Measurements from ENCODE around the gene OR14C36.
"Not testable (repeated sequence)": the region's sequence is repeated elsewhere in the genome, so short reads cannot be mapped to it uniquely, and the experiment has no call there.

OR14C36 gene

GRCh38 chr1:248348475-248348874, at the start of gene OR14C36:
Gene OR14C36 (plus strand): TSS chr1:248348775. CDS start chr1:248348775, 0 bp downstream.
- no peak for DNase-seq

GRCh38 chr1:248303324-248303723, 45.3 kb upstream of the OR14C36 start, which contains the start of gene OR2T12:
Gene OR2T12 (minus strand): TSS chr1:248303424. CDS start chr1:248295578, 7,846 bp downstream.
- DNase-seq = no peak

DNA sequence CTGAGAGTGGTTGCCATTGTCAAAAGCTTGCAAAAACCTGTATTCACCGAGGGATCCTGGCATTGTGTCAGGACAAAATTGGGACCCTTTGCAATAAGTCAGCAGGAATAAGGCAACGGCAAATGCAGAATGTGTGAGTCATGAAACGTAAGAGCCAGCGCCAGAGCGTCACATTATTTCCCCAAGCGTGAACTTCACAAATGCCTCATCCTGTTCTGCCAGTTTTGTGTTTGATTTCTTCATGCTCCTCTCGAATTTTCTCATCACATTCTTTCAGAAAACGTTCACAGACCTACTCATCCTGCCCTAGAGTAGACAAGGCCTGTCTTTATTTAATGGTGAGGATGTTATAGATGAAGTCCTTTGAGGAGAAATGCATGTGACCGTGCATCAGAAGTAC, 42.9 kb upstream of the OR14C36 start:
- DNase-seq = not testable (repeated sequence)

GRCh38 chr1:248306103-248306502, 42.5 kb upstream of the OR14C36 start:
- no peak for DNase-seq

DNA sequence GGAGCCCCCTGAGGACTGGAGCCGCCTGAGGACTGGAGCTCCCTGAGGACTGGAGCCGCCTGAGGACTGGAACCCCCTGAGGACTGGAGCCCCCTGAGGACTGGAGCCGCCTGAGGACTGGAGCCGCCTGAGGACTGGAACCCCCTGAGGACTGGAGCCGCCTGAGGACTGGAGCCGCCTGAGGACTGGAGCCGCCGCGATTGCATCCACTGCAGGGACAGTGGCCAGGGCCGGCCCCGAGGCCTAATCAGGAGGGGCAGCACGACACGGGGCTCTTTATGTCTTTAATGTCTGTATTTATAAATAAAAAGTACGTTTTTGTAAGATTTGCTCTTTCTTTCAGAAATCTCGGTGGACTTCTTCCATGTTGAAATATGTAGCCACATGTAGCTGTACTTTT, 41.8 kb upstream of the OR14C36 start:
- DNase-seq = not testable (repeated sequence)

- DNase-seq = no peak
Observed at GRCh38 chr1:248316796-248317195, 31.8 kb upstream of the OR14C36 start.

DNA sequence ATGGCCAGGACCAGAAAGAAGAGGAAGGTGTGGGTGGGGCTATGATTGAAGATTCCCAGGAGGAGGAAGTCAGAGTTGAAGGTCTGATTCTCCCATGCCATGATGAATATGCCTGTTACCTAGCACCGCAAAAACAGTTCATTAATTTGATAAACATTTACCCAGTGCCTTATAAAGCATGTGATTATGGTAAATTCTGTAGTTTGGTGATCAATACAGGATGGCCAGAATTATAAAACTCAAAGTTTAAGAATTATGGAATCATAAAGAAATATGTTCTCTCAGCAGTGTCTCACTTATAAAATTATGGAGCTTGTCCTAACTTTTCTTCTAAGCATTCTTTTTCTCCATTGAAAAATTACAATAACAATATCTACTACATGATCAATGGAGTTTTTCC, 24.1 kb upstream of the OR14C36 start, which contains the start of gene OR2M7:
TSS of gene OR2M7 (minus strand) at position 101 of the 400 bp plus-strand sequence. CDS start at position 101, 0 bp downstream.
- DNase-seq = no peak

DNA sequence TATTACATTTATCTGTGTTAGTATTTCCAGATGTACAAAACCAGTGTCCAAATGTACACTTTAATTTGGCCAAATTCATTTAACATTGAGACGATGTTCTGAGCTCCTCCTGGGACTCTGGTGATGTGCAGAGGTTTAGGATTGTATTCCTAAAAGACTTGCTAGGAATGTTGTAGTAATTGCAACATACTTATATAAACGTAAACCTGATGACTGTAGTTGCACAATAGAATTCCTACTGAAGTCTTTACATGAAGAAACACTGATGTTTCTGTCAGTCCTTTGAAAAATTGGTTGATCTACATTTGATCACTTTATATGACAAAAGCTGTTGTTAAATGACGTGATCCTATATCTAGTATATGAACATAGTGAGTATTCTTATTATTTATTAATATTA, 5.1 kb upstream of the OR14C36 start:
- DNase-seq = no peak

- DNase-seq = no peak
Observed at GRCh38 chr1:248359415-248359814, 10.8 kb downstream of the OR14C36 start.

DNA sequence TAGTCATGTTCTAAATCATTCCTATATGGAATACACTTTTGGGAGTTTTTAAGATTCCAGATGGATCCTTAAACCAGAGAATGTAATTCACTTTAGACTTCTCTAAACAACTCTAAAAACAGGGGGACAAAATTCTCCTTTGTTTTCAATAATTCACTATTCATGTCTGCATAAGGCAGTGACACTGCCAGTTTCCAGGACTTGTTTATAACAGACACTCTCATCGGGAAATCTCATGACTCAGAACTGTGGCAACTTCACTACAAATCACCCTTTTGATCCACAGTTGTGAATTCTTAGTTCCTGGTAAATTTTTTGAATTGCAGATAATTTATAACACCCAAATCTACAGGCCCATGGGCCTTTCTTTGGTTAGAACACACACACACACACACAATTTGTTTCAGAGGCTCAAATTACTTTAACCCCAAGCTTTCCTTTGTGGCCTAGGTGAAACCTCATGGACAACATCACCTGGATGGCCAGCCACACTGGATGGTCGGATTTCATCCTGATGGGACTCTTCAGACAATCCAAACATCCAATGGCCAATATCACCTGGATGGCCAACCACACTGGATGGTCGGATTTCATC, 12.6 kb downstream of the OR14C36 start, which contains the start of gene OR2T4:
TSS of gene OR2T4 (plus strand) at position 545 of the 595 bp plus-strand sequence. CDS start at position 545, 0 bp downstream.
- no peak for DNase-seq

DNA sequence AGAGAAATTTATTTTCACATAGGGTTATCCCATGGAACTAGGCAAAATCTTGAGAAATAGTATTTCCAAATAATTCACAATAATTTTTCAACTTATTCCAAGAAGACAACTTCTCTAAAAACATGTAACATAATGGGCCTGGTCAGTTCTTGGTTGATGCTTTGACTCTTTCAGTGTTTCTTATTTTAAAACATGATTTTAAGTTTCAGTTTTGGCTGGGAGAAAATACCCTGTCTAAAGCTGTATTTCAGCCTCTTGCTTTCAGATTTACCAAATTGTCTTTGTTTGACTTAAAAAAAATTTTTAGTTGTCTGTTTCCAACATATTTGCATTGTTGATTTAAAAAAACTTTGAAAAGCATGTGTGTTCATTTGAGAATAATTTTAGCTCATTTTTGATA, 18.0 kb downstream of the OR14C36 start:
- DNase-seq = no peak

DNA sequence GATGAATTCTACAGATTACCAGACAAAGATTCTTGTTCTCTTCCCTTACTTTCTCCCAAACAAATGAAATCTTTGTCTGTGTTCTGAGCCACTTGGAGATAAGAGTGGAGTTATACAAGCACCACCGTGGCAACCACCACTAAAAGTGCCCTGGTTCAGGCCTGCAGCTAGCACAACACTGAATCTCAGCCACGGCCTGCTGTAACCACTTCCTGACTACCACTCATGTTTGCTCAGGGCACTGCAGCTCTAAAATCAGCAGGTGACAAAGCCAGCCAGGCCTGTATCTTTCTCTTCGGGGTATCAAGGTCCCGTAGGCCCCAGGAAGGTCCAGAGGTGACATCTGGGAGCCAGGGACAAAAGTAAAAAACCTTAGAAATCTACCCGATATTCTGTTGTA, 23.8 kb downstream of the OR14C36 start:
- DNase-seq = no peak

- no peak for DNase-seq
Observed at GRCh38 chr1:248373761-248374160, 25.2 kb downstream of the OR14C36 start.

- no peak for DNase-seq
Observed at GRCh38 chr1:248375446-248375845, 26.9 kb downstream of the OR14C36 start, which contains the start of gene OR2T6. Gene OR2T6 (plus strand): TSS chr1:248375746. CDS start chr1:248387609, 11,863 bp downstream.

- no peak for DNase-seq
Observed at GRCh38 chr1:248376916-248377315, 28.3 kb downstream of the OR14C36 start.

- DNase-seq = no peak
Observed at GRCh38 chr1:248380854-248381253, 32.3 kb downstream of the OR14C36 start.

GRCh38 chr1:248388426-248388825, 39.9 kb downstream of the OR14C36 start:
- DNase-seq = no peak

GRCh38 chr1:248393050-248393449, 44.5 kb downstream of the OR14C36 start:
- DNase-seq = no peak

All from SW 1271 (cell line).